KOPT-K1 (cell line): ENCODE data around the gene MYPN.

Experiments used
- H3K27ac ChIP-seq: fragments of 200-600 bp; sonication (generic); 2 replicates; pipeline ENCODE4 v1.5.1; 2016; ENCODE audit warnings: antibody characterized with exemption, mild to moderate bottlenecking, low read depth, low read length; ENCODE audit not compliant: poor library complexity, severe bottlenecking
- H3K36me3 ChIP-seq: fragments of 200-600 bp; sonication (generic); 2 replicates; pipeline ENCODE4 v1.5.1; 2017; ENCODE audit warnings: antibody characterized with exemption, mild to moderate bottlenecking, low read length, moderate library complexity; ENCODE audit not compliant: insufficient read depth
- H3K9me3 ChIP-seq: fragments of 200-600 bp; sonication (generic); 2 replicates; pipeline ENCODE4 v1.5.1; 2017; ENCODE audit warnings: antibody characterized with exemption, low read length, mild to moderate bottlenecking; ENCODE audit not compliant: insufficient read depth, poor library complexity, severe bottlenecking

Gene MYPN

DNA sequence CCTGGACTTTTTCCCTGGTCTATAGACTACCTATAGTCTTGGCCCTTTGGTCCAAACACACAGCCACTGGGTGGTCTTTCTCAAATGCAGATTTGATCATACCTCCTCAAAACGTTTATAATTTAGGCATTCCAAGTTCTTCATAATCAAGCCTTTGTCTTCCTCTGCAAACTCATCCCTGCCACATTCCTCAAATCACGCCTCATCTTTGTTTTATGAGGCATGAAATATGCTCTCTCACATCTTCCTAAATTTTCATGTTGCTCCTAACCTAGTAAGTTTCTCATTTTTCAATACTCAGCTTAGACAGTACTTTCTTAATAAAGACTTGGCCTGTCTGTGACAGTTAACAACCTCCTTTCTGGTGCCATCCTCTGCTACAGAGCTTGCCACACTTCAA lies 23.3 kb upstream of the MYPN start:
- H3K36me3 ChIP-seq: no peaks in the 10 kb centered on the region
- H3K9me3 ChIP-seq: no peaks in the 10 kb centered on the region
- H3K27ac ChIP-seq: no peak overlapping the region

DNA sequence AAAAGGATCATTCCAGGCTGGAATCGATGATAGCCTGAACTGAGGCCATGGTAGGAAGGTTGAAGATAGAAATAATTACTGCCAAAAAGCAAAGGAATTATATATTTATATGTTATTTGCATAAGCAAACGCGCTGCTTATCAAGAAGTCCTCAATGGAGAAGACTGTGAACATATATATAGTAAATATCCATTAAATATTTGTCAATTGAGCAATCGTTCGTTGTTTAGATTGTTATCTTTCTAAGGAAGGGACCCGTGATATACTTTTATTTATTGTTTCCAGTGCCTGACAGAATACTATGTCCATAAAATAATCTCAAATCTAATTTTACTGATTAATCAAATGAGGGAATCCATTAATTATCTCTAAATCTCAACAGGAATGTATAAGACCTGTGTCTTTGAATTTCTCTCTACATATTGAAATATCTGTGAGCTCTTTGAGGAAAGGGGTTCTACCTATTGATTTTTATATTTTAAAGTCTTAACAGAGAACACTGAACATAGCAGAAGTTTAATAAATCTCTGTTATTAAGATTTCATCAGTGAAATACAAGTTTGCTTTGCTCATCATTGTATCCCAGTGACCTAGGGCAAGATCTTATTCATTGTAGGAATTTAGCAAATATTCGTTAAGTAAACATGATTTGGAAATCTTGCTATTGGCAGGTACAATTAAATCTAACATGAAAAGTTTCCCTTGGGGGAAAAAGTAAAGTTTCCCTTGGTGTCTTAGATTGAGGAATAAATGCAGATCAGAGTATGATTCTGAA lies 22.2 kb upstream of the MYPN start:
- no peaks in the 10 kb centered on the region for H3K36me3 ChIP-seq
- H3K27ac ChIP-seq: no peak overlapping the region
- H3K9me3 ChIP-seq: no peaks in the 10 kb centered on the region

DNA sequence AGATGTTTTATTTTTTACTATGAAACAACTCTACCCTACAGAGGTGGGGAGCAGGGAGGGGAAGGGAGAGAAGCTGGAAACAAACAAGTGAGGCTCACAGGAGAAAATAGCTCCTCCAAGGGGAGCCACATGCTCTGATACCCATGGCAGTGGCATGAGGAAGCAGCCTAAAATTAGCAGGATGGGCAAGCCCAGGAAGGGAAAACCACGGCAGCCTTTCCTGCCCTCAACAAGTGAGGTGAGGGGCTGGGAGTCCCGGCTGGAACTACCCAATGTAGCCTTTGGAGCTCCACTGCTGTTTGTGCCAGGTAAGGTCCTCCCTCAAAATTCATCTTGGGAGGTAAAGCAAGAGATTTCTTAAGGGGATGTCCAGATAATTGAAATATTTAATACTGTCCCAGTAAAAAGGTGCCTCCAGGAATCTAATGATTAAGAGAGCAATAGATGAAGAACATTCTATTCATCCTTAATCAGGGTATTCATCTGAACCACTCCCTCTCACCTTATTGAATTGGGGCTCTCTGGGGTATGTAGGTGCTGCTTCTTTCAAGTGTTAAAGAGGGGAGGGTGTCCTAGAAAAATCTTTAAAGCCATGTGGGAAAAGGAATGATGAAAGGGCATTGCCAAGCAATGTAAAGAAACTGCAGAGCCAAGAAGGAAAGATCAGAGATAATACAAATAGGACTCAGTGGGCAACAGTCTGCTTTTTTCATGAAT lies 21.4 kb upstream of the MYPN start:
- Histone ChIP-seq H3K27ac (no peak overlapping the region), H3K36me3 (no peaks in the 10 kb centered on the region), H3K9me3 (no peaks in the 10 kb centered on the region)

DNA sequence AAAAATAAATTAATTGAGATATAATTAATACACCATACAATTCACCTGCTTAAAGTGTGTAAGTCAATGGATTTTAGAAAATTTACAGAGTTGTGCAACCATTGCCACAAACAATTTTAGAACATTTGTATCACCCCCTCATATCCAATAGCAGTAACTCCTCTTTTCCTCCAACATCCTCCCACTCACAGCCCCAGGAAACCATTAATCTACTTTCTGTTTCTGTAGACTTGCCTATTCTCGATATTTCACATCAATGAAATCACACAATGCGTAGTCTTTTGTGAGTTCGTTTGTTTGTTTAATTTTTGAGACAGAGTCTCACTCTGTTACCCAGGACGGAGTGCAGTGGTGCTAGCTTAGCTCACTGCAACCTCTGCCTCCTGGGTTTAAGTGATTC lies 20.5 kb upstream of the MYPN start:
- Histone ChIP-seq H3K27ac (no peak overlapping the region), H3K36me3 (no peaks in the 10 kb centered on the region), H3K9me3 (no peaks in the 10 kb centered on the region)

DNA sequence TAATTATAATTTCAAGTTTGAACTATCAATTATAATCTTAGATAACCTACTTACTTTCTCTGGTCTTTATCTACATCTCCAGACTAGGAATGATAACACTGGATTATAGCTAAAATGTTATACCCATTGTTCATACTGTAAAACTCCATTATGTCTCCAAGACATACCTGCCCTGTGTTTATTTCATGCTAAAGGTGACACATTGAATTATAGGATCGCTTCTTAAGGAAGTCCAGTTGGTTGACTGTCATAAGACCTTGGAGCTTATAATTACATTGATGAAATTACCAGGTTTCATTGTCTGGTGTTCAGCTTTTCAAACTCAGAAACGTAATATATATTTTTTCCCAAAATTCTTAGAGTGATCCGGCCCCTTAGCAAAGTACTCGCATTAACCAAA lies 18.7 kb upstream of the MYPN start:
- Histone ChIP-seq H3K36me3 (no peaks in the 10 kb centered on the region), H3K27ac (no peak overlapping the region), H3K9me3 (no peaks in the 10 kb centered on the region)

DNA sequence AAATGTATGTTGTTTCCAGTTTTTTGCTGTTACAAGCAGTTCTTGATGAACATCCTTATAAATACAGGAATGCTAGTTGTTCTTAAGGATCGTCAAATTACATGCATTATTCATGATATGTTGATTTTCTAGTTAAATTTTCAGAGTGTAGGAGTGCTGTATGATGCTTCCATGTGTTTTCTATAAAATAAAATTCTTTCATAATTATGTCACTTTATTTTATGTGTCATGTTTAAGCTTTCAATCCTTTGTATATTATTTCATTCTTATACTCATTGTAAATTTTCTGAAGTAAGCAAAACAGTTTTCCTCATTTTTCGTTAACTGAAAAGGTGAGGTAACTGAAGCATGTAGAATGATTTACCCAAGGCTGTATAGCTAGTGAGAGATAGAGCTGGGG lies 16.8 kb upstream of the MYPN start:
- no peaks in the 10 kb centered on the region for H3K36me3 ChIP-seq
- no peaks in the 10 kb centered on the region for H3K9me3 ChIP-seq
- no peak overlapping the region for H3K27ac ChIP-seq

DNA sequence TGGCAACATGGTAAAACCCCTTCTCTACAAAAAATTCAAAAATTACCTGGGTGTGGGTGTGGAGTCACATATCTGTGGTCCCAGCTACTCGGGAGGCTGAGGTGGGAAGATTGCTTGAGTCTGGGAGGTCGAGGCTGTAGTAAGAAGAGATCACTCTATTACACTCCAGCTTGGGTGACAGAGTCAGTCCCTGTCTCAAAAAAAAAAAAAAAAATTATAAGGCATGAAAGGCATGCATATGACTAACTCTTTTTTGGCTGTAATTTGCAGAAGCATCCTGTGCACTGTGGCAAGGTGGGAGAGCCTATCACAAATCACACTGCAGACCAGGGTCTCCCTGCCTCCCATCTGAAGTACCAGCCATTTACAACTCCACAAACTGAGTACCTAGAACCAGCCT lies 14.1 kb upstream of the MYPN start:
- Histone ChIP-seq H3K27ac (no peak overlapping the region), H3K9me3 (no peaks in the 10 kb centered on the region), H3K36me3 (no peaks in the 10 kb centered on the region)

DNA sequence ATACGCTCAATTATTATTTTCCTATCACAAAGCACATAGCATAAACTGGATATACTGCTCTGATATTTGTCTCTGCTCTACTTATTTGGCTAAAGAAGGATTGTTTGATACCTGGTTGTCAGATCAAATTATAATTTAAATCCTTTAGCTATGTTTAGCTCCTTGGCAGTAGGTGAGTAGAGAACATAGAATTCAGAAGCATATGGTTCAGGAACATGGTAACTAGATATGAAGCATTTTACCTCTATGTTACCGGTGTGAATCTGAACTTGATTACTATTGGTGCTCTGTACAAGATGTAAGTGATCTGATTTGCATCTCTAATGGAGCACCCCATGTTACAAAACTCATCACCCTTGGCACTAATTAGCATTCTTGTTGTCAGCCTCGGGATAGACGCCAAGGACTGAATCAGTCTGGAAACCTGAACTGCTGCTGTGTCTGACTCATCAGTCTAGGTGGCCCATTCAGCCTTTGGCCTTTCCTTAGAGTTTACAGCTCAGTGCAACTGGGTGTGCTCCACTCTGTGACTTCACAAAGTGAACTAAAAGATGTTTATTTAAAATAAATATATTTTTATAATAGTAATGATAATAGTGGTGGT lies 12.3 kb upstream of the MYPN start:
- Histone ChIP-seq H3K9me3 (no peaks in the 10 kb centered on the region), H3K36me3 (no peaks in the 10 kb centered on the region), H3K27ac (no peak overlapping the region)

DNA sequence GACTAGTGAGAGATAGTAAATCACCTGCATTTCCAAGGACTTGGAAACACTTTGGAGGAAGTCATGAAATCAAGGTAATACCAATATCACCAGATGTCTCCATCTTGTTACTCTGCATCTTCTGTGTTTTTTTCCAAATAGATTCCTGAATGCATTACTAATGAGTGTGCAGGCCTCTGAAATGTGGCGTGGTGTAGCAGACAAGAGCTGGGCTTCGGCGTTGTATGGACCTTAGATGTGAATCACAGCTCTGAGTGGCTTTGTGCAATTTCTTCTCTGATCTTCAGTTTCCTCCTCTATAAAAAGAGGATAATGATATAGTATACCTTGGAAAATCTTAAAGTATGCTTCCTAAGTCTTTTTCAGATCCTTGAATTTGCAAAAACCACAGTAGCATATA lies 9.6 kb upstream of the MYPN start:
- H3K27ac ChIP-seq: no peak overlapping the region
- no peaks in the 10 kb centered on the region for H3K36me3 ChIP-seq
- no peaks in the 10 kb centered on the region for H3K9me3 ChIP-seq

DNA sequence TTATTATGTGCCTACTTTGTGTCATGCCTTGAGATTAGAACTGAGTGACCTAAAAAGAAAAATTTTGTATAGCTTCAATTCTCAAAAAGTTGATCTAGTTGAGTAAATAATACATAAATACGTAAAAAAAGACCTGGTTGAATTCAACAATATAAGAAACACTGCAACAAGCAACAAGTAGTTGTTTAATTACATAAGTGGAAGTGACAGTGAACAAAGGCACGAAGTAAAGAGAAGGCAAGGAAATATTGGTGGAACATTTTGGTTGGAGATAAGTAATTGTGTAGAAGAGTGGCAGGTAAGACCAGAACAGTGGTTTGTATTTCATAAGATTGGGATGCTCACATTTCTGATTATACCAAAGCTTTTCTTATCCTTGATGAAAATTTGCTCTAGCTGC lies 8.2 kb upstream of the MYPN start:
- no peak overlapping the region for H3K27ac ChIP-seq
- H3K9me3 ChIP-seq: no peaks in the 10 kb centered on the region
- H3K36me3 ChIP-seq: no peaks in the 10 kb centered on the region

DNA sequence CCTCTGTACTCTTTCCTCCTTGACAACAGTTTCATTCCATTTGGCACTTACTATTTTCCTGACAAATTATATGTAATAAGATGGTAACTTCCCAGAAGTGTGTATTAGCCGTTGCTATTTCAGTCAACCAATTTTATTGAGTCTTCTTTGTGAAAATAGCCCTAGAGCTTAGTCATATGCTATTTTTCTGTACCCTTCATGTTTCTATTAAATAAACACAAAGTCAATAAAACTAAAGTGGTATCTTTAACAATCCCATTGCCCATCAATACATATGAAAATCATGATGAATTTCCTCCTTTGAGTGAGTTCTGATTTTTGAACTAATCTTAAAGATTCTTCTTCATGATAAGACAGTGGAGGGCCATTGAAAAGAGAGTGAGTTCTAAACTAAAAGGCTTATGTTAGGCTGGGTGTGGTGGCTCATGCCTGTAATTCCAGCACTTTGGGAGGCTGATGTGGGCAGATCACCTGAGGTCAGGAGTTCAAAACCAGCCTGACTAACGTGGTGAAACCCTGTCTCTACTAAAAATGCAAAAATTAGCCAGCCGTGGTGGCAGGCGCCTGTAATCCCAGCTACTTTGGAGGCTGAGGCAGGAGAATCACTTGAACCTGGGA lies 5.9 kb upstream of the MYPN start:
- no peaks in the 10 kb centered on the region for H3K9me3 ChIP-seq
- no peak overlapping the region for H3K27ac ChIP-seq
- H3K36me3 ChIP-seq: no peaks in the 10 kb centered on the region

DNA sequence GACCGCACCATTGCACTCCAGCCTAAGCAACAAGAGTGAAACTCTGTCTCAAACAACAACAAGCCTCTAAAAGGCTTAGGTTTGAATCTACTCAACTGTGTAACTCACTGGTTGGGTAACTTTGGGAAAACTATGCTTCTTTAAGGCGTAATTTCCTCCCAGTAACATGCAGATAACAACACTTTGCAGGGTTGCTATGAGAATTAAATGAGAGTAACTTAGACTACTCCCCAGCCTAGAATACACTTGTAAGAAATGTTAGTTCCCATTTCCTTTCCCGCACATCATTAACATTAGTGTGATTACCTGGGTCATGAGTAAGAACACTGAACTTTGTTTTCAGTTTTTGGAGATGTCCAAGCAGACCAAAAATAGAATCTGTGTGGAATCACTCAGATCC lies 5.4 kb upstream of the MYPN start:
- H3K9me3 ChIP-seq: no peaks in the 10 kb centered on the region
- H3K36me3 ChIP-seq: no peaks in the 10 kb centered on the region
- H3K27ac ChIP-seq: no peak overlapping the region

DNA sequence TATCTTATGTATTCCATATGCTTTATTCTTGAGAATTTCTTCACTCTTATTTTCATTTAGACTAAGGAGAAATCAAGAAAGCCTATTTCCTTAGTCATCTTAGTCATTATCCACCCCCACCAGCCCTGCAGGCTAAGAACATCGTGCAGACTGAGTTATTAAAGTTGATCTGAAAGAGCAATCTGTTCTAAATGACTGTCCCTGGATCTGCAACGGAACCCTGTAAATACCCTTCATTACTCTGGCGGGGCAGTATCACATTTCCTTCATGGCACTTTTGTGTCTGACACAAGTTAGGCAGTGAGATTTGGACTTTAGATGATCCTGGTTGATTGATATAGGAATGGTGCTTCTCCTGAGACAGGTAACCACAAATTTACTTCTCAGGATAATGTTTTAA lies 3.5 kb upstream of the MYPN start:
- H3K27ac ChIP-seq: no peak overlapping the region
- no peaks in the 10 kb centered on the region for H3K36me3 ChIP-seq
- no peaks in the 10 kb centered on the region for H3K9me3 ChIP-seq

DNA sequence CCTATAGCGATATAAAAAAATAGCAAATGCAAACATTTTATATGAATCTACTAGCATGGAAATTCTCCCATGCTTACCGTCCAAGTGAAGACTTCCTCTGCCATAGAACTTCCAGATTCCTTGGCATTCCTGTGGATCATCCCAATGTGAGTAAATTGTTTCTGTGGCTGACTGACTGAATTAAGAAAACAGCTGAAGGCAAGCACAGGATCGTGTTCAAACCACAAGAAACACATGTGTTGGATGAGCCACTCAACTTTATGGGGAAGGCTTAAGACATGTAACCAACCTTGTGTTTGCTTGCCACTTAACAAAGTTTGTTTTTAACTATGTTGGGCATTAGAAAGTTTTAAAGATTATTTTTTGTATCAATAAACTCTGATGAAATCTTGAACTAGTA lies 2.6 kb upstream of the MYPN start:
- H3K27ac ChIP-seq: no peak overlapping the region
- no peaks in the 10 kb centered on the region for H3K36me3 ChIP-seq
- no peaks in the 10 kb centered on the region for H3K9me3 ChIP-seq

DNA sequence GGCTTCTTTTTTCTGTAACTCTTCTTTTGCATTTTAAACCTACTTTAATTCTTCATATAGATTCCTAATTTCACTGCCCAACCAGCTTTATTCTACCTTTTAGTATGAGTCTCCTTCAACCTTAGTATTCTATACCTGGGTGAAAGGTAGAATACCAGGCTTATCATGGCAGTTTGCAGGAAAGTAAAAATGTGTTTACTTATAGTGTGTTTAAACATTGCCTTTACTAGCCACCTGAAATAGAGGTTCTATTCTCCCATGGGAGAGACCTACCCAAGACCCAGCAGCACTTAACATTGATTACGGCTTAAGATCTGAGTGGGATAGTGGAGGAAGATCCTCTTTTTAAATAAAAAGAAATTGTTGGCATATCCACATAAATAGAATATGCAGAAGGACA lies 1.6 kb upstream of the MYPN start:
- no peaks in the 10 kb centered on the region for H3K36me3 ChIP-seq
- no peak overlapping the region for H3K27ac ChIP-seq
- H3K9me3 ChIP-seq: no peaks in the 10 kb centered on the region
